Mononuclear cell (primary cell): ENCODE results near the gene PIK3CD. TPM values are rescaled to one million over a fixed set of nuclear protein-coding genes. Genes with fewer than 3 reads are reported as not detected.
"Not testable (repeated sequence)": the region's sequence is repeated elsewhere in the genome, so short reads cannot be mapped to it uniquely, and the experiment has no call there.

Source experiments
- H3K27me3 ChIP-seq: 2 replicates; pipeline ENCODE4 v1.6.0; 2011; ENCODE audit warnings: low read length, control low read depth; ENCODE audit not compliant: insufficient read depth
- H3K4me1 ChIP-seq: 2 replicates; pipeline ENCODE4 v1.5.1; 2011; ENCODE audit warnings: mild to moderate bottlenecking, low read length, control low read depth; ENCODE audit not compliant: insufficient read depth
- H3K4me3 ChIP-seq: 2 replicates; pipeline ENCODE4 v1.5.1; 2011; ENCODE audit warnings: mild to moderate bottlenecking, low read length, moderate library complexity
- H3K9me3 ChIP-seq: 2 replicates; pipeline ENCODE4 v1.5.1; 2011; ENCODE audit warnings: low read depth, mild to moderate bottlenecking, control low read depth, low read length
- total RNA-seq: library from RNA; depleted of rRNA; stranded (reverse); fragments of >200 nt; gene quantifications from one replicate; pipeline ENCODE4 v1.2.3, GENCODE V29; 2012

The PIK3CD gene
- total RNA-seq, 1 donor: 126 TPM

DNA sequence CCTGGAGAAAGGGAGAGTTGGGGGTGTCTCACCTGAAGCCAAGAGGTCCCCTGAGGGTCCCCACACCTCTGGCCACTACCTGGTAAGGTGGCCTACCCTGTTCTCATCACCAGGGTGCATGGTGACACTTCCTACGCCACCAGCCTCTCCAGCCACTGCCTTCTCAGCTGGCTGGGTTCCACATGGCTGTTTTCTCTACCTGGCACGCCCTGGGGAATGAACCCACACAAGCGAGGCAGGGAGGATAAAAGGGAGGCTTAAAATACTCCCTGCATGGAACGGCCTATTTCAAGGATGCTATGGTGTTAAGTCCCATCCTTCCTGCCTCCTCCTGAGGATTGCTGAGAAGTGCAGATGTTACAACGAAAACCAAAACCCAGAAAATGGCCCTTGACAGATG is 84.7 kb downstream of the PIK3CD start:
- no peak overlapping the region for H3K4me3 ChIP-seq
- H3K9me3 ChIP-seq: no peaks in the 10 kb centered on the region
- peaks cover 2% of the 10 kb centered on the region for H3K4me1 ChIP-seq

DNA sequence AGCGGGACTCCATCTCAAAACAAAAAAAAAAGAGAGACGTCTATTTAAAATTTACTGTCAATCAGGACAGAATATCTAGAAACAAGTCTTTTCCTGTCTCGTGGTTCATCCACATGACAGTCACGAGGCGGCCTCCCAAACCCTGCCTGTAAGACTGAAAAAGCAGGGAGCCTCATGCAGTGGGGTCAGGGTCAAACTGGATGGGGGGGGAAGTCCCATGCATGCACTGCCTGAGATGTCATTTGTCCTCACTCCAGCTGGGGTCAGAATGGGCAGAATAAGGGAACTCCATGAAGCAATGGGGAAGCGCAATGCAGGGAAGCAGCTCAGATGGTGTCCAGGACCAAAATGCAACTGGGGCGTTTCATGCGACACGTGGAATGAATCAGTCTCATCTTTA is 85.5 kb downstream of the PIK3CD start:
- Histone ChIP-seq H3K4me3 (no peak overlapping the region), H3K9me3 (no peaks in the 10 kb centered on the region), H3K4me1 (no peaks in the 10 kb centered on the region), H3K27me3 (no peaks in the 10 kb centered on the region)

More for the DNA sequence above, 84.7 kb downstream of the PIK3CD start:
- no peaks in the 10 kb centered on the region for H3K27me3 ChIP-seq

- Histone ChIP-seq H3K9me3 (no peaks in the 10 kb centered on the region), H3K4me1 (no peaks in the 10 kb centered on the region), H3K4me3 (no peak overlapping the region), H3K27me3 (no peaks in the 10 kb centered on the region)
Observed at GRCh38 chr1:9737671-9738070, 86.1 kb downstream of the PIK3CD start.

GRCh38 chr1:9744106-9744799 is 92.7 kb downstream of the PIK3CD start:
- H3K4me3 ChIP-seq: no peak overlapping the region

GRCh38 chr1:9746211-9746610 is 94.7 kb downstream of the PIK3CD start:
- no peaks in the 10 kb centered on the region for H3K9me3 ChIP-seq
- H3K4me1 ChIP-seq: no peaks in the 10 kb centered on the region
- no peak overlapping the region for H3K4me3 ChIP-seq
- H3K27me3 ChIP-seq: no peaks in the 10 kb centered on the region

More at GRCh38 chr1:9744106-9744799, 92.7 kb downstream of the PIK3CD start:
- H3K4me1 ChIP-seq: no peaks in the 10 kb centered on the region
- H3K9me3 ChIP-seq: no peaks in the 10 kb centered on the region
- H3K27me3 ChIP-seq: no peaks in the 10 kb centered on the region

DNA sequence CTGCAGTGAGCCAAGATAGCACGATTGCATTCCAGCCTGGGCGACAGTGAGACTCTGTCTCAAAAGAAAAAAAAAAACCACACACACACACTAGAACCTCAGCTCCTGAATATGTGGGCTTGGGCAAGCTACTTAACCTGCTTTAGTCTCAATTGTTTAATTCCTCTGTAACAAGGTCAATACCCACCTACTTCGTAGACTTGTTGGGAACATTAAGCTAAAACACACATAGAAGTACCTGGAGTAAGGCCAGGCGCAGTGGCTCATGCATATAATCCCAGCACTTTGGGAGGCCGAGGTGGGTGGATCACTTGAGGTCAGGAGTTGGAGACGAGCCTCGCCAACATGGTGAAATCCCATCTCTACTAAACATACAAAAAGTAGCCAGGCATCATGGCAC is 95.1 kb downstream of the PIK3CD start:
- H3K27me3 ChIP-seq: no peaks in the 10 kb centered on the region
- H3K9me3 ChIP-seq: no peaks in the 10 kb centered on the region
- no peaks in the 10 kb centered on the region for H3K4me1 ChIP-seq
- no peak overlapping the region for H3K4me3 ChIP-seq

- H3K9me3 ChIP-seq, H3K4me3 ChIP-seq, H3K27me3 ChIP-seq, H3K4me1 ChIP-seq: not testable (repeated sequence)
Observed at GRCh38 chr1:9748391-9748790, 96.9 kb downstream of the PIK3CD start.

GRCh38 chr1:9749361-9749760 is 97.8 kb downstream of the PIK3CD start:
- no peaks in the 10 kb centered on the region for H3K27me3 ChIP-seq
- no peaks in the 10 kb centered on the region for H3K9me3 ChIP-seq
- H3K4me1 ChIP-seq: no peaks in the 10 kb centered on the region
- no peak overlapping the region for H3K4me3 ChIP-seq

DNA sequence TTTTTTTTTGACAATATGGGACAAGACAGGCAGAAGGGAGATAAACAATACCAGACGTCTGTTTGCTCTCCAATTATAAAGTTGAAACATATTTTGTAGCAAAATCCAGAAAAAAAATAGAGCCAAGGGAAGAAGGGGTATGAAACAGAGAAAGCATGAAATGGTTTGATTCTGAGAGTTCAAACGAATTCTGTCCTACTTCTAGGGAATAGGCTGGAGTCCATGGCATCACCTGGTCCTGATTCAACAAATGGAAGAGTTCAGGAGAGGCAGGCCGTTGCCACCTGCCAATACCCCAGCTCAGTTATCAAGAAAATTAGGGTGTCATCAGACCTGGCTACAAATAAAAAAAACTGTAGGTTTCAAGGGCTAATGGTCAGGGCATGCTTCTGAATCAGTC is 100.4 kb downstream of the PIK3CD start:
- Histone ChIP-seq H3K4me3 (no peak overlapping the region), H3K9me3 (no peaks in the 10 kb centered on the region), H3K4me1 (no peaks in the 10 kb centered on the region), H3K27me3 (no peaks in the 10 kb centered on the region)

DNA sequence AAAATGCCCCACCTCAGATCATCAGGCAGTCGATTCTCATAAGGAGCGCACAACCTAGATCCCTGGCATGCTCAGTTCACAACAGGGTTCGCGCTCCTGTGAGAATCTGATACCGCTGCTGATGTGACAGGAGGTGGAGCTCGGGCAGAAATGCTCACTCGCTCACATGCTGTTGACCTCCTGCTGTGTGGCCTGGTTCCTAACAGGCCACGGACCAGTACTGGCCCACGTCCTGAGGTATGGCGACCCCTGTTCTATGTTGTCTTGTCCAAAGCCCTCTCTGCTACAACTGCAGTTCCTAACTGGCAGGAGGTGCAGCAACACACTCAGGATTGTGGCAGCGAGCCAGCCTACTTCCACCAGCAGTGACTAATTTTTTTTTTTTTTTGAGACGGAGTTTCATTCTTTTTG is 101.6 kb downstream of the PIK3CD start:
- Histone ChIP-seq H3K9me3 (no peaks in the 10 kb centered on the region), H3K4me1 (no peaks in the 10 kb centered on the region), H3K27me3 (no peaks in the 10 kb centered on the region), H3K4me3 (no peak overlapping the region)

- no peaks in the 10 kb centered on the region for H3K9me3 ChIP-seq
- no peak overlapping the region for H3K4me3 ChIP-seq
- H3K27me3 ChIP-seq: no peaks in the 10 kb centered on the region
- peaks cover 9% of the 10 kb centered on the region for H3K4me1 ChIP-seq
Observed at GRCh38 chr1:9755441-9755995, 104.0 kb downstream of the PIK3CD start.

GRCh38 chr1:9758559-9759121 is 107.1 kb downstream of the PIK3CD start:
- Histone ChIP-seq H3K27me3 (no peaks in the 10 kb centered on the region), H3K4me1 (peaks cover 9% of the 10 kb centered on the region), H3K9me3 (no peaks in the 10 kb centered on the region), H3K4me3 (no peak overlapping the region)

- H3K4me1 ChIP-seq: peaks cover 9% of the 10 kb centered on the region
- H3K9me3 ChIP-seq: no peaks in the 10 kb centered on the region
- H3K27me3 ChIP-seq: no peaks in the 10 kb centered on the region
- no peak overlapping the region for H3K4me3 ChIP-seq
Observed at GRCh38 chr1:9759939-9760338, 108.4 kb downstream of the PIK3CD start.

GRCh38 chr1:9760824-9761223 is 109.3 kb downstream of the PIK3CD start:
- Histone ChIP-seq H3K9me3 (no peaks in the 10 kb centered on the region), H3K27me3 (no peaks in the 10 kb centered on the region), H3K4me1 (peaks cover 9% of the 10 kb centered on the region), H3K4me3 (no peak overlapping the region)

GRCh38 chr1:9761855-9762254 is 110.3 kb downstream of the PIK3CD start:
- peaks cover 9% of the 10 kb centered on the region for H3K4me1 ChIP-seq
- H3K9me3 ChIP-seq: no peaks in the 10 kb centered on the region
- H3K4me3 ChIP-seq: no peak overlapping the region
- no peaks in the 10 kb centered on the region for H3K27me3 ChIP-seq

DNA sequence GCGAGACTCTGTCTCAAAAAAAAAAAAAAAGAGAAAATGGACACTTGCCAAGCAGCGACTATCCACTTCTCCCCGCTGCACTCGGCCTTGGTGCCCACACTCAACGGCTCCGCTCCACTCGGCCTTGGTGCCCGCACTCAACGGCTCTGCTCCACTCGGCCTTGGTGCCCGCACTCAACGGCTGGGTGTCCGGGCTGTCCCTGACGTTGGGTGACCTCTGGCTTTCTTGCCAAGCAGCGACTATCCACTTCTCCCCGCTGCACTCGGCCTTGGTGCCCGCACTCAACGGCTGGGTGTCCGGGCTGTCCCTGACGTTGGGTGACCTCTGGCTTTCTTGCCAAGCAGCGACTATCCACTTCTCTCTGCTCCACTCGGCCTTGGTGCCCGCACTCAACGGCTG is 110.9 kb downstream of the PIK3CD start:
- not testable (repeated sequence) for H3K4me1 ChIP-seq, H3K4me3 ChIP-seq, H3K9me3 ChIP-seq

More for the DNA sequence above, 110.9 kb downstream of the PIK3CD start:
- not testable (repeated sequence) for H3K27me3 ChIP-seq
